GM12891 (cell line): Measurements from ENCODE around the gene OR2H2.

Experiments used
- PAX5 ChIP-seq: IDR thresholded peaks from 2 replicates; pipeline ENCODE4 v1.6.1; 2011; ENCODE audit warnings: low read length, moderate library complexity, mild to moderate bottlenecking; ENCODE audit not compliant: insufficient read depth, severe bottlenecking
- POLR2A ChIP-seq: IDR thresholded peaks from 2 replicates; pipeline ENCODE4 v1.6.1; 2011; ENCODE audit warnings: low read depth, low read length, control low read depth
- POLR2AphosphoS5 ChIP-seq: IDR thresholded peaks from 2 replicates; pipeline ENCODE4 v1.6.1; 2011; ENCODE audit warnings: low read depth, low read length, control low read depth
- POU2F2 ChIP-seq: IDR thresholded peaks from 2 replicates; pipeline ENCODE4 v1.6.1; 2011; ENCODE audit warnings: low read depth, mild to moderate bottlenecking, control low read depth, low read length, moderate library complexity
- SPI1 ChIP-seq: IDR thresholded peaks from 2 replicates; pipeline ENCODE4 v1.6.1; 2011; ENCODE audit warnings: low read depth, low read length, control low read depth
- TAF1 ChIP-seq: IDR thresholded peaks from 2 replicates; pipeline ENCODE4 v1.6.1; 2011; ENCODE audit warnings: low read depth, low read length, control low read depth

- no peak for TF ChIP-seq POLR2A
- no peak for TF ChIP-seq TAF1
- no peak for TF ChIP-seq POLR2AphosphoS5
- TF ChIP-seq PAX5, result no peak
- no peak for TF ChIP-seq POU2F2
- TF ChIP-seq SPI1, result no peak
These were observed 43.7 kb downstream of the OR2H2 start for GRCh38 chr6:29628419-29629281.
